ENCODE measurements around the gene TRPM5.

The TRPM5 gene

GRCh38 chr11:2451916-2452315 is 7.6 kb upstream of the TRPM5 start:
- no peak for DNase-seq

- no peak for DNase-seq
Measured at GRCh38 chr11:2451336-2451735, 7.0 kb upstream of the TRPM5 start.

- DNase-seq = no peak
Measured at GRCh38 chr11:2450321-2451041, 6.2 kb upstream of the TRPM5 start.

- no peak for DNase-seq
Measured at GRCh38 chr11:2449548-2450320, 5.4 kb upstream of the TRPM5 start.

GRCh38 chr11:2448661-2449547 is 4.6 kb upstream of the TRPM5 start:
- DNase-seq = no peak

- no peak for DNase-seq
Measured at GRCh38 chr11:2447951-2448650, 3.8 kb upstream of the TRPM5 start.

- DNase-seq = no peak
Measured at GRCh38 chr11:2447253-2447950, 3.1 kb upstream of the TRPM5 start.

GRCh38 chr11:2446590-2447252 is 2.4 kb upstream of the TRPM5 start:
- no peak for DNase-seq

- DNase-seq = no peak
Measured at GRCh38 chr11:2445746-2446551, 1.6 kb upstream of the TRPM5 start.

GRCh38 chr11:2444821-2445745 is 769 bp upstream of the TRPM5 start, which contains the start of gene KCNQ1:
KCNQ1 (plus strand) TSS chr11:2445008; CDS start chr11:2445099, 91 bp downstream.
- peak; percentile 62 for DNase-seq

- DNase-seq = no peak
Measured at GRCh38 chr11:2443406-2443805, 908 bp downstream of the TRPM5 start.

- no peak for DNase-seq
Measured at GRCh38 chr11:2442589-2442988, 1.7 kb downstream of the TRPM5 start.

GRCh38 chr11:2441171-2441570 is 3.1 kb downstream of the TRPM5 start:
- no peak for DNase-seq

GRCh38 chr11:2440646-2441045 is 3.7 kb downstream of the TRPM5 start:
- no peak for DNase-seq

- no peak for DNase-seq
Measured at GRCh38 chr11:2439820-2440219, 4.5 kb downstream of the TRPM5 start.

GRCh38 chr11:2437516-2437915 is 6.8 kb downstream of the TRPM5 start:
- DNase-seq = no peak

- no peak for DNase-seq
Measured at GRCh38 chr11:2436521-2437031, 7.7 kb downstream of the TRPM5 start.

- no peak for DNase-seq
Measured at GRCh38 chr11:2436013-2436520, 8.2 kb downstream of the TRPM5 start.
